ENCODE data around the gene PROCR. TPM values are rescaled to one million over a fixed set of nuclear protein-coding genes. Genes with fewer than 3 reads are reported as not detected.
"Not testable (repeated sequence)": the region's sequence is repeated elsewhere in the genome, so short reads cannot be mapped to it uniquely, and the experiment has no call there.

PROCR gene
- total RNA-seq, 1 donor from 2014 or later = 3.2 TPM

DNA sequence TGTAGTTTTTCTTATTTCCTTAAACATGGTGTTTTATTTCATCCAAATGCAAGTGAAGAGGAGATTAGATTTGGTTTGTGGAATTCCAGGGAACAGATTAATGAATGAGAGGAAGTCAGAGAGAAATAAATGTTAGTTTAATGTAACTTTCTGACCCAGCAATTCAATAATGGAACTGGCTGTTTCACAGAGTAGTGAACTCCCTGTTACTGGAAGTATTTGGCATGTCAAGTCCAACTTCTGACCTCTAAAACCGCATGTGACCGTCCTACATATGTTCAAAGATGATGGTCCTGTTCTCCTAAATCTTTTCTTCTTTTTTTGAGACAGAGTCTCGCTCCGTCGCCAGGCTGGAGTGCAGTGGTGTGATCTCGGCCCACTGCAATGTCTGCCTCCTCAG is 18.7 kb downstream of the PROCR start:
- DNase-seq (ENCODE audit: extremely low spot score, unreplicated experiment) = no peak

DNA sequence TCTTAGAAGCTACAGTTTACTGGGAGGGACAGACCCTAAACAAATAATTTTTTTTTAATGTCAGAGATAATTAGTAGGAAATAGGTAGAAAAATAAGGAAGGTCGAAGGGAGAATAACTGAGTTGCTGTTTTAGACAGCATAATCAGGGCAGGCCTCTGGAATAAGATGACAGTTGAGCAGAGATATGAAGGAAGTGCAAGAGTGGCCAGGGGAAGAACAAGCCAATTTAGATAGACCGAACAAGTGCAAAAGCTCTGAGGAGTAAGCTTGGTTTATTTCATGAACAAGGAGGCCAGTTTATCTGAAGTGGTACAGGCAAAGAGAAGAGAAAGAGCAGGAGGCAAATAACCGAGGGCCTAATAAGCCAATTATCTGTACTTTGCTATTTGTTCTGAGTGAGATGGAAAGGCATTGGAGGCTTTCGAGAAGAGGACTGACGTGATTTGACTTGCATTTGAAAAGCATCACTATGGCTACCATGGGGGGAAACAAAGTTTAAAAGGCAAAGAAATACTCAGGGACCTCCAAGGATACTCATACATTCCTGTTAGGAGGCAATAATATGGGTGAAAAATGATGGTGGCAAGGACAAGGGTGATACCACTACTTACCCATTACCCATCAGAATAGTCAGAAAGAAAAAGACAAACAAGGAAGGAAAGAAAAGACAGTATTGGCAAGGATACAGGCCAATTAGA is 19.7 kb downstream of the PROCR start:
- Mint-ChIP-seq H3K4me3 (ENCODE audit: unreplicated experiment) (no peak overlapping the region), H3K36me3 (ENCODE audit: unreplicated experiment) (peaks cover 6% of the 10 kb centered on the region), H3K4me1 (ENCODE audit: unreplicated experiment) (no peaks in the 10 kb centered on the region), H3K27me3 (ENCODE audit: unreplicated experiment) (peaks cover 5% of the 10 kb centered on the region), H3K27ac (ENCODE audit: unreplicated experiment) (no peak overlapping the region), H3K9me3 (ENCODE audit: unreplicated experiment) (peaks cover 15% of the 10 kb centered on the region)
- no peak for DNase-seq (ENCODE audit: extremely low spot score, unreplicated experiment)
- TF ChIP-seq, protein P1, sequence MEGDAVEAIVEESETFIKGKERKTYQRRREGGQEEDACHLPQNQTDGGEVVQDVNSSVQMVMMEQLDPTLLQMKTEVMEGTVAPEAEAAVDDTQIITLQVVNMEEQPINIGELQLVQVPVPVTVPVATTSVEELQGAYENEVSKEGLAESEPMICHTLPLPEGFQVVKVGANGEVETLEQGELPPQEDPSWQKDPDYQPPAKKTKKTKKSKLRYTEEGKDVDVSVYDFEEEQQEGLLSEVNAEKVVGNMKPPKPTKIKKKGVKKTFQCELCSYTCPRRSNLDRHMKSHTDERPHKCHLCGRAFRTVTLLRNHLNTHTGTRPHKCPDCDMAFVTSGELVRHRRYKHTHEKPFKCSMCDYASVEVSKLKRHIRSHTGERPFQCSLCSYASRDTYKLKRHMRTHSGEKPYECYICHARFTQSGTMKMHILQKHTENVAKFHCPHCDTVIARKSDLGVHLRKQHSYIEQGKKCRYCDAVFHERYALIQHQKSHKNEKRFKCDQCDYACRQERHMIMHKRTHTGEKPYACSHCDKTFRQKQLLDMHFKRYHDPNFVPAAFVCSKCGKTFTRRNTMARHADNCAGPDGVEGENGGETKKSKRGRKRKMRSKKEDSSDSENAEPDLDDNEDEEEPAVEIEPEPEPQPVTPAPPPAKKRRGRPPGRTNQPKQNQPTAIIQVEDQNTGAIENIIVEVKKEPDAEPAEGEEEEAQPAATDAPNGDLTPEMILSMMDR (IDR thresholded peaks at IDR 0.05) = no peak

More for the DNA sequence above, 18.7 kb downstream of the PROCR start:
- peaks cover 10% of the 10 kb centered on the region for H3K9me3 Mint-ChIP-seq (ENCODE audit: unreplicated experiment)
- no peak overlapping the region for H3K27ac Mint-ChIP-seq (ENCODE audit: unreplicated experiment)
- H3K4me1 Mint-ChIP-seq (ENCODE audit: unreplicated experiment) = no peaks in the 10 kb centered on the region
- TF ChIP-seq, protein P1 (IDR thresholded peaks at IDR 0.05) = no peak
- peaks cover 5% of the 10 kb centered on the region for H3K27me3 Mint-ChIP-seq (ENCODE audit: unreplicated experiment)
- peaks cover 2% of the 10 kb centered on the region for H3K36me3 Mint-ChIP-seq (ENCODE audit: unreplicated experiment)
- H3K4me3 Mint-ChIP-seq (ENCODE audit: unreplicated experiment) = no peak overlapping the region

DNA sequence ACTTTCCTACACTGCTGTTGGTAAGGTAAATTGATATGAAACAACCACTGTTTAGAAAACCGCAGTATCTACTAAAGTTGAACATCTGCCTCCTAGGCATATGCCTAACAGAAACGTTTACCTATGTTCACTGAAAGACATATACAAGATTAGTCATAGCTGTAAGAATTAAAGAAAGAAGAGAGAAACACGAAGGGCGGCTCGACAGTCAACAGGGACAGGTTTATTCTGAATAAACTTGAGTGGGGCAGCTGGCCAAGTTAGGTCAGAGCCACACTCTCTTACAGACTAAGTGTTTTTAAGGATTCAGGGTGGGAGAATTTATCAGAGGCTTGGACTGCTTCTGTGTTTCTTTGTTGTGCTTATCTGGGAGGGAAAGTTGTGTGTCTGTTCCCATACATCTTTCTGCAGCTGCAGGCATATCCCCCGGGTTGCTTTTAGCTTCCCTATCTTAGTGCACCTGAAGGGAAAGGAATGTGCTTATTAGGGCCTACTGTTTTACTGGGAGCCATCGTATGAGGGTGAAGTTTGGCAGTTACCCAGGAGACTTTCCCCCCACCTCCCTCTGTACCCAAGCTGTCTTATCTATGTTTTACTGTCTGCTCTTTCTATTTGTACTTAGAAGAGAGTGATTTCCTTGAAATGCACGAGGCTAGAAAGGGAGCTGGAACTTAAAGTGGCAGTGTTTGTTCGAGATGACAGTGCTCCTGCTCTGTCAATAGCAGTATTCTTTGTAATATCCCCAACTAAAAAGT is 20.4 kb downstream of the PROCR start:
- Mint-ChIP-seq H3K36me3 (ENCODE audit: unreplicated experiment) (peaks cover 10% of the 10 kb centered on the region), H3K4me1 (ENCODE audit: unreplicated experiment) (no peaks in the 10 kb centered on the region), H3K27ac (ENCODE audit: unreplicated experiment) (no peak overlapping the region), H3K9me3 (ENCODE audit: unreplicated experiment) (peaks cover 16% of the 10 kb centered on the region), H3K4me3 (ENCODE audit: unreplicated experiment) (no peak overlapping the region), H3K27me3 (ENCODE audit: unreplicated experiment) (peaks cover 5% of the 10 kb centered on the region)
- DNase-seq (ENCODE audit: extremely low spot score, unreplicated experiment) = no peak
- TF ChIP-seq, protein P1 (IDR thresholded peaks at IDR 0.05) = no peak

- H3K4me1 Mint-ChIP-seq (ENCODE audit: unreplicated experiment); DNase-seq (ENCODE audit: extremely low spot score, unreplicated experiment); H3K27ac Mint-ChIP-seq (ENCODE audit: unreplicated experiment); H3K4me3 Mint-ChIP-seq (ENCODE audit: unreplicated experiment); H3K27me3 Mint-ChIP-seq (ENCODE audit: unreplicated experiment): not testable (repeated sequence)
- Mint-ChIP-seq H3K9me3 (ENCODE audit: unreplicated experiment) (peaks cover 17% of the 10 kb centered on the region), H3K36me3 (ENCODE audit: unreplicated experiment) (peaks cover 13% of the 10 kb centered on the region)
These were observed 21.3 kb downstream of the PROCR start for GRCh38 chr20:35193031-35193791.

GRCh38 chr20:35196313-35196712 is 24.4 kb downstream of the PROCR start:
- Mint-ChIP-seq H3K27ac (ENCODE audit: unreplicated experiment) (no peak overlapping the region), H3K4me1 (ENCODE audit: unreplicated experiment) (peaks cover 2% of the 10 kb centered on the region), H3K27me3 (ENCODE audit: unreplicated experiment) (no peaks in the 10 kb centered on the region), H3K9me3 (ENCODE audit: unreplicated experiment) (peaks cover 26% of the 10 kb centered on the region), H3K4me3 (ENCODE audit: unreplicated experiment) (no peak overlapping the region), H3K36me3 (ENCODE audit: unreplicated experiment) (peaks cover 20% of the 10 kb centered on the region)
- DNase-seq (ENCODE audit: extremely low spot score, unreplicated experiment) = no peak
- TF ChIP-seq, protein P1 (IDR thresholded peaks at IDR 0.05) = no peak

Measured in osteocyte (in vitro differentiated cells).